Lower lobe of right lung (tissue), 2 donors: ENCODE results near the gene SERPINA10. TPM values are rescaled to one million over a fixed set of nuclear protein-coding genes. Genes with fewer than 3 reads are reported as not detected.
"Not testable (repeated sequence)": the region's sequence is repeated elsewhere in the genome, so short reads cannot be mapped to it uniquely, and the experiment has no call there.

Experiments
- ATAC-seq, 2 donors: fragments of 200-7000 bp; cut with Tn5 transposase; one replicate each; pipeline ENCODE4 v1.9.1; 2020 to 2022; ENCODE audit warnings: mild to moderate bottlenecking in 2 of 2, moderate library complexity in 2 of 2
- DNase-seq: peaks from one replicate; pipeline ENCODE4 v3.0.0-alpha.2; 2020
- H3K27ac ChIP-seq: fragments of 200-600 bp; one replicate; pipeline ENCODE4 v1.8.0; 2022
- H3K27me3 ChIP-seq: fragments of 200-600 bp; one replicate; pipeline ENCODE4 v1.8.0; 2022; ENCODE audit warnings: low read depth
- H3K36me3 ChIP-seq: fragments of 200-600 bp; one replicate; pipeline ENCODE4 v1.8.0; 2022; ENCODE audit warnings: mild to moderate bottlenecking
- H3K4me1 ChIP-seq: fragments of 200-600 bp; one replicate; pipeline ENCODE4 v1.8.0; 2022
- H3K4me3 ChIP-seq: fragments of 200-600 bp; one replicate; pipeline ENCODE4 v1.8.0; 2022; ENCODE audit warnings: mild to moderate bottlenecking
- H3K9me3 ChIP-seq: fragments of 200-600 bp; one replicate; pipeline ENCODE4 v1.8.0; 2022
- intact Hi-C: fragments of 100-400 bp; cut with DNase I; formaldehyde crosslinking; loops from one replicate; pipeline ENCODE4 v1.11.0; 2022
- total RNA-seq: library from RNA; stranded (reverse); fragmentation: NEBNext Ultra II Directional; extraction: Animal tissue kit (Norgen Biotek cat#: 25700); gene quantifications from one replicate; pipeline ENCODE4 v1.2.1, GENCODE V29; 2021
- TF ChIP-seq, protein P1 (sequence below): fragments of 200-600 bp; IDR thresholded peaks from one replicate; pipeline ENCODE4 v1.8.0; 2022; ENCODE audit warnings: antibody characterized with exemption, mild to moderate bottlenecking
- donor health status: DM: no; HTN: yes; CAD: no; lungs with severe emphysema.

The SERPINA10 gene
- total RNA-seq, 1 donor from 2014 or later = not detected

GRCh38 chr14:94305620-94306019 lies 12.6 kb upstream of the SERPINA10 start:
- H3K36me3 ChIP-seq = no peaks in the 10 kb centered on the region
- DNase-seq (no peak), ATAC-seq (no peak)
- peaks cover 9% of the 10 kb centered on the region for H3K9me3 ChIP-seq
- no peak overlapping the region for H3K27ac ChIP-seq
- H3K4me1 ChIP-seq = no peaks in the 10 kb centered on the region
- TF ChIP-seq, protein P1, sequence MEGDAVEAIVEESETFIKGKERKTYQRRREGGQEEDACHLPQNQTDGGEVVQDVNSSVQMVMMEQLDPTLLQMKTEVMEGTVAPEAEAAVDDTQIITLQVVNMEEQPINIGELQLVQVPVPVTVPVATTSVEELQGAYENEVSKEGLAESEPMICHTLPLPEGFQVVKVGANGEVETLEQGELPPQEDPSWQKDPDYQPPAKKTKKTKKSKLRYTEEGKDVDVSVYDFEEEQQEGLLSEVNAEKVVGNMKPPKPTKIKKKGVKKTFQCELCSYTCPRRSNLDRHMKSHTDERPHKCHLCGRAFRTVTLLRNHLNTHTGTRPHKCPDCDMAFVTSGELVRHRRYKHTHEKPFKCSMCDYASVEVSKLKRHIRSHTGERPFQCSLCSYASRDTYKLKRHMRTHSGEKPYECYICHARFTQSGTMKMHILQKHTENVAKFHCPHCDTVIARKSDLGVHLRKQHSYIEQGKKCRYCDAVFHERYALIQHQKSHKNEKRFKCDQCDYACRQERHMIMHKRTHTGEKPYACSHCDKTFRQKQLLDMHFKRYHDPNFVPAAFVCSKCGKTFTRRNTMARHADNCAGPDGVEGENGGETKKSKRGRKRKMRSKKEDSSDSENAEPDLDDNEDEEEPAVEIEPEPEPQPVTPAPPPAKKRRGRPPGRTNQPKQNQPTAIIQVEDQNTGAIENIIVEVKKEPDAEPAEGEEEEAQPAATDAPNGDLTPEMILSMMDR = no peak
- no peak overlapping the region for H3K4me3 ChIP-seq
- no peaks in the 10 kb centered on the region for H3K27me3 ChIP-seq
- intact Hi-C loops = no loop called here

DNA sequence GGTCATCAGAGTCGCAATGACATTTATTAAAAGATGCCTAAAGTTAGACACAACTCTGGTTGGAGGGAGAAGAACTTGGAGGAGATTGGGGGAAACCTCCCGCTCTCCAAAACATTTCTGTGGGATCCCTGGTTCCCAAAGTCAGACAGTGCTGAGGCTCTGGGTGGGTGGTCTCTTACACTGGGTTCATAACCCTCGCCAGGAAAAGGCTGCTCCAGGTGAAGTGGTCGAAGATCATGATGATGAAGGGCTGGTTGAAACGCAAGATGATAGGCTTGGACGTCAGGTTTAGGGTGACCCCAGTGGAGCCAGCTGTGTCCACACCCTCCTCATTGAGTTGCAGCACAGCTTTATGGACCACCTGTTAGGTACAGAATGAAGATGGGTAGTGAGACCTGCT lies 11.2 kb upstream of the SERPINA10 start:
- no peaks in the 10 kb centered on the region for H3K36me3 ChIP-seq
- ATAC-seq = no peak
- no peaks in the 10 kb centered on the region for H3K27me3 ChIP-seq
- DNase-seq = no peak
- no peaks in the 10 kb centered on the region for H3K4me1 ChIP-seq
- peaks cover 9% of the 10 kb centered on the region for H3K9me3 ChIP-seq
- TF ChIP-seq, protein P1 = no peak
- H3K4me3 ChIP-seq = no peak overlapping the region
- intact Hi-C loops = no loop called here
- H3K27ac ChIP-seq = no peak overlapping the region

DNA sequence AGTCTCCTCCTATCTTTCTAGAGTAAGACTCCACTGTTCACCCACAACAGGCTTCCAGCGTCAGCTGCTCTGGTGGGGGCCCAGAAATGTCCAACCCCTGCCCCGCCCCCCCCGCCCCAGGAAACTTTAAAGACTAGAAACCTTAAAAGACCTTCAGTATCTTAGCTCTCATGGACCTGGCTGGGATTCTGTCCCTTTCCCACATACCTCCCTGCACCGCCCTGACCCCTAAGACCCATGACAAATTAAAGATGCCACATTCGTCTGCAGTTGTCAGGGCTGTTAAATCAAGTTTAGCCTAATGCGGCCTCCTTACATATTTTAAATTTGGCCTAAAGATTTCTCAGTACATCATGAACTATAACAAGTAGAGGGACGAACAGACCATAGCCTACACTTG lies 10.0 kb upstream of the SERPINA10 start:
- H3K27me3 ChIP-seq = peaks cover 3% of the 10 kb centered on the region
- no peaks in the 10 kb centered on the region for H3K4me1 ChIP-seq
- peaks cover 9% of the 10 kb centered on the region for H3K9me3 ChIP-seq
- no peak overlapping the region for H3K4me3 ChIP-seq
- ATAC-seq = no peak
- TF ChIP-seq, protein P1 = no peak
- H3K36me3 ChIP-seq = no peaks in the 10 kb centered on the region
- no peak for DNase-seq
- H3K27ac ChIP-seq = no peak overlapping the region
- intact Hi-C loops = no loop called here

DNA sequence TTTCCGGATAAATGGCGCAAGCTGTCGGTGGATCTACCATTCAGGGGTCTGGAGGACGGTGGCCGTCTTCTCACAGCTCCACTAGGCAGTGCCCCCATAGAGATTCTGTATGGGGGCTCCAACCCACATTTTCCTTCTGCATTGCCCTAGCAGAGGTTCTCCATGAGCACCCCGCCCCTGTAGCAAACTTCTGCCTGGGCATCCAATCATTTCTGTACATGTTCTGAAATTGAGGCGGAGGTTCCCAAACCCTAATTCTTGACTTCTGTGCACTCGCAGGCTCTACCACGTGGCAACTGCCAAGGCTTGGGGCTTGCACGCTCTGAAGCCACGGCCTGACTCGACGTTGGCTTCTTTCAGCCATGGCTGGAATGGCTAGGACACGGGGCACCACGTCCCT lies 5.1 kb upstream of the SERPINA10 start:
- intact Hi-C loops = no loop called here
- DNase-seq (no peak), ATAC-seq (no peak)
- no peaks in the 10 kb centered on the region for H3K4me1 ChIP-seq
- H3K27me3 ChIP-seq = peaks cover 12% of the 10 kb centered on the region
- TF ChIP-seq, protein P1 = no peak
- no peaks in the 10 kb centered on the region for H3K36me3 ChIP-seq
- no peak overlapping the region for H3K4me3 ChIP-seq
- H3K9me3 ChIP-seq = no peaks in the 10 kb centered on the region
- H3K27ac ChIP-seq = no peak overlapping the region

- H3K4me3 ChIP-seq, H3K36me3 ChIP-seq, H3K9me3 ChIP-seq, H3K4me1 ChIP-seq, ATAC-seq, H3K27ac ChIP-seq, intact Hi-C loops, DNase-seq: not testable (repeated sequence)
- peaks cover 12% of the 10 kb centered on the region for H3K27me3 ChIP-seq
Observed at GRCh38 chr14:94296181-94296545, 3.1 kb upstream of the SERPINA10 start.

DNA sequence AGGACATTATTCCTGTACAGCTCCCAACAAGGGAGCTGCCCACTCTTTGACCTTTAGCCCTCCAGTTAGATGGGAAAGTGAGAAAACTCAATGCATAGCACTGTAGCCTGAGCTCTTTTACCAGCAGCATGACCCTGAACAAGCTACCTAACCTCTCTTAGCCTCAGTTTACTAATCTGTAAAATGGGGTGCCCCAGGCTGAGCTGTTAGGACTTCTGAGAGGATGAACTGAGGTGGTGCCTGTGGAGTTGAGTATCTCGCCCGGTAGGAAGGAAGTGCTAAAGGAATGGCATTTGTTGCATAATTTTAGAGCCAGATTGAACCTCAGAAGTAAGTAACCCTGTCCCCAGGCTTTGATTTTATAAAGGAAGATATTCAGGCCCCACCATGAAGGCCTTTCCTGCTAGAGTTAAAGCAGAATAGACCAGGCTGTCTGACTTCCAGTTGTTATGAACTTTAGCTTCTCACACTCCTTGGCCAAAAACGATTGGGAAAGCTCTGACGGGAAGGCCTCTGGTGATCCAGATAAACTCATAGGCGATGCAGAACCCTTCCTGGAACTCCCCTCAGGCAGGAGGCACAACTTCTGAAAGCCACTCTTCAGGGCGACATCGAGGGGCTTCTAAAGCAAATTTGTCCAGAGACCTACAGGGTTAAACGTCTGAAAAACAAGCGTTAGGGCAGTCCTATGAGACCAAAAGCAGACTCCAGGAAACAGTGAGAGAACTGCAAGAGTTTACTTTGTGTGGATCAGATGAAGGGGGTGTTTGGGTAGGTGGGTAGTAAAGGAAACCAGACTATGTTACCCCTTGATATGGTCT lies 2.5 kb upstream of the SERPINA10 start:
- Histone ChIP-seq H3K27ac (no peak overlapping the region), H3K36me3 (no peaks in the 10 kb centered on the region), H3K9me3 (no peaks in the 10 kb centered on the region), H3K4me1 (no peaks in the 10 kb centered on the region), H3K4me3 (no peak overlapping the region), H3K27me3 (peaks cover 12% of the 10 kb centered on the region)
- no peak for DNase-seq
- intact Hi-C loops = no loop called here
- no peak for ATAC-seq
- TF ChIP-seq, protein P1 = no peak
